ENCODE results near the gene FBXO44.

Gene FBXO44

GRCh38 chr1:11671544-11672286 lies 17.0 kb downstream of the FBXO44 start:
- Mint-ChIP-seq H3K27me3 (no peaks in the 10 kb centered on the region), H3K9me3 (no peaks in the 10 kb centered on the region), H3K36me3 (ENCODE audit: insufficient read depth) (peaks cover 22% of the 10 kb centered on the region), H3K4me3 (no peak overlapping the region), H3K4me1 (peaks cover 4% of the 10 kb centered on the region), H3K27ac (ENCODE audit: low read depth) (no peak overlapping the region)
- ATAC-seq (replicated peaks; ENCODE audit: extremely low read depth, poor library complexity, severe bottlenecking) (no peak), DNase-seq (ENCODE audit: low spot score in 2 of 2) (no peak)

DNA sequence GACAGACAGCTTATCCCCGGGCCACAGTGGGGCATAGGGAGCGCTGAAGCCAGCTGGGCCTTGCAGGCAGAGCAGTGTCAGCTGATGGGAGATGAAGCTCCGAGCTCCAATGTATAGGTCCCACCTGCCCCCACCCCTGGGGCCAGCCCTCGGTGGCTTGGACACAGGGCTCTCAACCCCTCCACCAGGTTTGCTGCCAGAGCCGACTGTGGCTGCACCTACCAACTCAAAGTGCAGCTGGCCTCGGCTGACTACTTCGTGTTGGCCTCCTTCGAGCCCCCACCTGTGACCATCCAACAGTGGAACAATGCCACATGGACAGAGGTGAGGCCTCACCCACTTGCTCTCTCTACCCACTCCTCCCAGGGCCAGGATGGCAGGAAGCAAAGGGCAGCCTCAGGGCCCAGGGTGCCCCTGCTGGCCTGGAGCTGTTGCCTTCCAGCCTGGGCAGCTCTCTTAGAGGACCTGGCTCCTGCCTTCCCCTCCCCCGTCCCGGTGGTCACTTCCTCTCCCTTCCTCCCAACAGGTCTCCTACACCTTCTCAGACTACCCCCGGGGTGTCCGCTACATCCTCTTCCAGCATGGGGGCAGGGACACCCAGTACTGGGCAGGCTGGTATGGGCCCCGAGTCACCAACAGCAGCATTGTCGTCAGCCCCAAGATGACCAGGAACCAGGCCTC lies 18.6 kb downstream of the FBXO44 start:
- H3K27me3 Mint-ChIP-seq = no peaks in the 10 kb centered on the region
- H3K27ac Mint-ChIP-seq (ENCODE audit: low read depth) = peak overlapping the region; percentile 75
- DNase-seq (ENCODE audit: low spot score in 2 of 2) = no peak
- H3K36me3 Mint-ChIP-seq (ENCODE audit: insufficient read depth) = peaks cover 22% of the 10 kb centered on the region
- H3K4me1 Mint-ChIP-seq = peaks cover 4% of the 10 kb centered on the region
- ATAC-seq (replicated peaks; ENCODE audit: extremely low read depth, poor library complexity, severe bottlenecking) = no peak
- H3K4me3 Mint-ChIP-seq = no peak overlapping the region
- H3K9me3 Mint-ChIP-seq = no peaks in the 10 kb centered on the region

DNA sequence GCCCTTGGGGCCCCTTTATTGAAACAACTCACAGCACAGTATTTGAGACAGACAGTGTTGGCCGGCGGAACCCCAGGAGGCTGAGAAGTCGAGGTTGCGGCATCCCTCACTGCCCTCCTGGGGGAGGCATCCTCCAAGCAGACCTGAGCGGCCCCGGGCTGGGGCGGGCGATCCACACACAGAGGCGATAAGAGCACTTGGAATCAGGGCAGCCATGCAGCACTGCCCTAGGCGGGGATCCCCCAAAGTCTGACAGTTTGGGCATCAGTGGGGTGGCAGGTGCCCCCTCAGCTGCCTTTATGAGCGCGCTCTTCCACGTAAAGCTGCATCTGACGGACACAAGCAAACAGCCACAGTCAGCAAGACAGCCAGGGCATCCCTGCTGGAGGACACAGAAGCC lies 19.8 kb downstream of the FBXO44 start:
- Mint-ChIP-seq H3K9me3 (no peaks in the 10 kb centered on the region), H3K36me3 (ENCODE audit: insufficient read depth) (peaks cover 19% of the 10 kb centered on the region), H3K27ac (ENCODE audit: low read depth) (no peak overlapping the region), H3K27me3 (no peaks in the 10 kb centered on the region), H3K4me3 (no peak overlapping the region), H3K4me1 (peaks cover 2% of the 10 kb centered on the region)
- no peak for DNase-seq (ENCODE audit: low spot score in 2 of 2)
- no peak for ATAC-seq (replicated peaks; ENCODE audit: extremely low read depth, poor library complexity, severe bottlenecking)

DNA sequence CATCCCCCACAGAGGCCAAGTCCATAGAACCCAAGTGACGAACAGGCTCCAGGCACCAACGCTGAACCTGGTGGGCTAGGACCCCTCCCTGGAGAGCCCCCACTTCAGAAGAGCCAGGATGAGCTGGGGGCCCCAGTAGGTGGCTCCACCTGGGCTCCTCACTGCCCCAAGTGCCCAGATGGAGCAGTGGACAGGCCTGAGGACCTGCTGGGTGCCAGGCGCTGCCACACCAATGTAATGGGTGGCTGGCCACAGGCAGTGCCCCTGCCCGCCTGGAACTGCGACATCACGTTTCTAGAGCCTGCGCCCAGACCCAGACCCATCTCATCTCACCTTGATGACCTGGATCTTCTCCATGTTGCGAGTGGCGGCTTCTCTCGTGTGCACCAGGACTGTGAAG lies 20.6 kb downstream of the FBXO44 start:
- peaks cover 10% of the 10 kb centered on the region for H3K4me1 Mint-ChIP-seq
- no peaks in the 10 kb centered on the region for H3K27me3 Mint-ChIP-seq
- DNase-seq (ENCODE audit: low spot score in 2 of 2) (no peak), ATAC-seq (replicated peaks; ENCODE audit: extremely low read depth, poor library complexity, severe bottlenecking) (no peak)
- H3K27ac Mint-ChIP-seq (ENCODE audit: low read depth) = no peak overlapping the region
- H3K9me3 Mint-ChIP-seq = no peaks in the 10 kb centered on the region
- no peak overlapping the region for H3K4me3 Mint-ChIP-seq
- H3K36me3 Mint-ChIP-seq (ENCODE audit: insufficient read depth) = peaks cover 16% of the 10 kb centered on the region

DNA sequence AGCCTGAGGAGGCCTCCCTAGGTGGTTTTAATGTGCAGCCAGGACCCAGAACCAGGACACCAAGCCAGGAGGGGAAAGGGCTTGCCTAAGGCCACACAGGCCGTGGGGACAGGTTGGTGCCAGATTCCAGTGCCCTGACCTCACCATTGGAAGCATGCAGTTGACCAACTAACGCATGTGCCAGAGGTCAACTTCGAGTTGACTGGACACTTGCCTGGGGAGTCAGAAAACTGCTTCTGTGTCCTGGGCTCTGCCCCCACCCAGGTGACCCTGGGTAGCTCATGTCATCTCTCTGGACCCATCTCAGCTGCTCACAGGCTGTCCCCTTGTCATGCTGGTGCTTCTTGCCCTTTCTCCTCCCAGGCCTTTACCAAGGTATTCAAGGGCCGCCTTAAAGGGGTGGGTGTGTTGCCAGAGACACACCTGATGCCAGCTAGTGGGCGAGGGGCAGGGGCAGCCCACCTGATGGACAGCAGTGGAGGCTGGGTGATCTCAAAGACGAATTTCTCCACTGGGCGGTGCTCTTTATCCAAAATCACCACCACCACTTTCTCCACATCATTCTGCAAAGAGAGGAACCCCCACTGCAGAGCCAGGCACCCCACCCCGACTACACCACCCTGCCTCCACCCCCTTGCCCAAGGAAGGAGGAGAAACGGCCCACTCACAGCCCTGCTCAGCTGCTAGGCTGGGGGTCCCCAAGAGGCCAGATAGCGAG lies 21.9 kb downstream of the FBXO44 start:
- Mint-ChIP-seq H3K27ac (ENCODE audit: low read depth) (no peak overlapping the region), H3K9me3 (no peaks in the 10 kb centered on the region), H3K4me3 (no peak overlapping the region), H3K36me3 (ENCODE audit: insufficient read depth) (peaks cover 20% of the 10 kb centered on the region), H3K27me3 (no peaks in the 10 kb centered on the region), H3K4me1 (peaks cover 17% of the 10 kb centered on the region)
- no peak for DNase-seq (ENCODE audit: low spot score in 2 of 2)
- no peak for ATAC-seq (replicated peaks; ENCODE audit: extremely low read depth, poor library complexity, severe bottlenecking)

DNA sequence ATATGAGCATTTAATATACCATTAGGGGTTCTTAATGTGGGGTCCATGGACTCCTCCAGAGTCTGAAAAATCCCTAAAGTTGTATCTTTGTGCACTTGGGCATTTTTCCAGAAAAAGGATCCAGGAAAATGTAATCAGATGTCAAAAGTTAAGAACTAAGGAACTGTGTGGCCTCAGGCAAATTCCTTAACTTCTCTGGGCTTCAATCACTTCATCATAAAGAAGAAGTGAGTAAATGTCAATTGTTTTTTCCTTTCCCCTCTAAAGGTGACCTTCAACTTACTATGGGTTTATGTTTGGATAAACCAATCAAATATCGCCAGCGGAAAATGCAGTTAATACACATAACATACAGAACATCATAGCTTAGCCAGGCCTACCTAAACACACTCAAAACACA lies 23.8 kb downstream of the FBXO44 start:
- no peak for DNase-seq (ENCODE audit: low spot score in 2 of 2)
- Mint-ChIP-seq H3K27me3 (no peaks in the 10 kb centered on the region), H3K36me3 (ENCODE audit: insufficient read depth) (peaks cover 15% of the 10 kb centered on the region), H3K4me1 (peaks cover 20% of the 10 kb centered on the region), H3K27ac (ENCODE audit: low read depth) (no peak overlapping the region), H3K9me3 (no peaks in the 10 kb centered on the region), H3K4me3 (no peak overlapping the region)
- ATAC-seq (replicated peaks; ENCODE audit: extremely low read depth, poor library complexity, severe bottlenecking) = no peak

DNA sequence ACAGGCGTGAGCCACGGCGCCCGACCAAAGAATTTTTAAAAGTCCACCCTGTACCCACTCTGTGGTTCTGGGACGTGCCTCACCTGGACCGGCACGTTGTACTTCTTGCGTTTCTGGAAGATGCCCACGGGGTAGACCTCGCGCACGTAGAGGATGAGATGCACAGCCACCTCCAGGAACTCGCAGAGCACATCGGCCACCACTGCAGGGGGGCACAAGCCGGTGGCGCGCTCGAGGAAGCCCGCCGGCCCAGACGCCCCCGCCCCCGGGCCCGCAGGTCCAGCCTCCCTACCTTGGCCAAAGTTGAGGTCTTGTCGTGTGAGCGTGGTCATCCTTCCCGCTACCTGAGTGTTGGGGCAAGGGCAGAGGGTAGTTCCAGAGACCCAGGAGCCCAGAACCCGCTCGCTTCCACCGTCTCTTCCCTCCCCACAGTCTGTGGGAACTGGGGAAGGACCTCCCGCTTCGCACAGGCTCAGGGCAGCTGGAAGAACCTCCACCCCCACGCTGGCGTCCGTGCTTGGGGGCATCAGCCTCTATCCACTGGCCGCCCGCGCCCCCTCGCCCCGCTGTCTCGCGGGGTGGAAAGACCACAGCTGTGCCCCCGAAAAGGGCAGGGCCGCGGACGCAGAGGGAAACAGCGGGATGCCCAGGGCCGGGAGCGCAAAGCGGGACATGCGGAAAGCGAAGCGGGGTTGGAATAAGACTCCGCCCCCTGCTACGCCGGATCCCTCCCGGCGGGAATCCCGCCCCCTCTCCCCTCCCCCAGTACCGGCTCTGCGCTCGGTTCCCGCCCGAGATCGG lies 25.8 kb downstream of the FBXO44 start:
- Mint-ChIP-seq H3K36me3 (ENCODE audit: insufficient read depth) (peaks cover 11% of the 10 kb centered on the region), H3K27me3 (no peaks in the 10 kb centered on the region), H3K4me1 (peaks cover 20% of the 10 kb centered on the region), H3K4me3 (peak overlapping the region; percentile 84), H3K9me3 (no peaks in the 10 kb centered on the region), H3K27ac (ENCODE audit: low read depth) (no peak overlapping the region)
- no peak for DNase-seq (ENCODE audit: low spot score in 2 of 2)
- ATAC-seq (replicated peaks; ENCODE audit: extremely low read depth, poor library complexity, severe bottlenecking) = no peak

GRCh38 chr1:11681071-11681771 lies 26.5 kb downstream of the FBXO44 start, which contains the start of gene MAD2L2:
Gene MAD2L2 (minus strand): TSS chr1:11681148. CDS start chr1:11680601, 547 bp downstream.
- peak; percentile 78 to 80 for DNase-seq (ENCODE audit: low spot score in 2 of 2)

GRCh38 chr1:11682287-11682771 lies 27.7 kb downstream of the FBXO44 start:
- no peak overlapping the region for H3K4me3 Mint-ChIP-seq
- peaks cover 20% of the 10 kb centered on the region for H3K4me1 Mint-ChIP-seq

More at GRCh38 chr1:11681071-11681771, 26.5 kb downstream of the FBXO44 start, which contains the start of gene MAD2L2:
- Mint-ChIP-seq H3K4me3 (peak within 1 kb of the TSS; percentile 84), H3K27me3 (no peaks in the 10 kb centered on the region), H3K36me3 (ENCODE audit: insufficient read depth) (peaks cover 5% of the 10 kb centered on the region), H3K4me1 (peaks cover 20% of the 10 kb centered on the region), H3K27ac (ENCODE audit: low read depth) (peak within 1 kb of the TSS; percentile 59), H3K9me3 (no peaks in the 10 kb centered on the region)
- peak; percentile 94 for ATAC-seq (replicated peaks; ENCODE audit: extremely low read depth, poor library complexity, severe bottlenecking)

GRCh38 chr1:11682799-11683198 lies 28.1 kb downstream of the FBXO44 start:
- DNase-seq (ENCODE audit: low spot score in 2 of 2) (no peak), ATAC-seq (replicated peaks; ENCODE audit: extremely low read depth, poor library complexity, severe bottlenecking) (no peak)
- Mint-ChIP-seq H3K36me3 (ENCODE audit: insufficient read depth) (peaks cover 5% of the 10 kb centered on the region), H3K4me3 (no peak overlapping the region), H3K4me1 (peaks cover 20% of the 10 kb centered on the region), H3K27ac (ENCODE audit: low read depth) (no peak overlapping the region), H3K9me3 (no peaks in the 10 kb centered on the region), H3K27me3 (peaks cover 5% of the 10 kb centered on the region)

More at GRCh38 chr1:11682287-11682771, 27.7 kb downstream of the FBXO44 start:
- Mint-ChIP-seq H3K27ac (ENCODE audit: low read depth) (peak overlapping the region; percentile 59), H3K27me3 (no peaks in the 10 kb centered on the region), H3K9me3 (no peaks in the 10 kb centered on the region), H3K36me3 (ENCODE audit: insufficient read depth) (peaks cover 5% of the 10 kb centered on the region)
- no peak for ATAC-seq (replicated peaks; ENCODE audit: extremely low read depth, poor library complexity, severe bottlenecking)
- no peak for DNase-seq (ENCODE audit: low spot score in 2 of 2)

DNA sequence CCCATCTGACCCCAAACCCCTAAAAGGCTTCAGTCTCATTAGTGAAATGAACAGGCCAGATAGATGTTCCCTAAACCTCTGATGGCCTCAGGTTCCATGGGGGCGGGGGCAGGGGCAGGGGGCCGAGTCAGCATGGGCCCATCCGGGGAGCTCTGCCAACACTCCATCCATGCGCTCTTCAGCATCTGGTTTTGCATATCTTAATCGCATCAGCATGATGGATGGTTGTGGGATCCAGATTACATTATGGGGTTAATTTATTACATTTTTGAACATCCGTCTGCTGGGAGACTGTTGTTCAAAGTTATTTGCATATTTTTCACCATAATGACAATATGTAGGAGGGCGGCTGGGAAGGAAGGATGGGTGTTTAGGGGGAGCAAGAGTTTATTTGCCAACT lies 29.4 kb downstream of the FBXO44 start:
- H3K4me1 Mint-ChIP-seq = peaks cover 20% of the 10 kb centered on the region
- H3K27me3 Mint-ChIP-seq = peaks cover 10% of the 10 kb centered on the region
- no peaks in the 10 kb centered on the region for H3K9me3 Mint-ChIP-seq
- ATAC-seq (replicated peaks; ENCODE audit: extremely low read depth, poor library complexity, severe bottlenecking) (no peak), DNase-seq (ENCODE audit: low spot score in 2 of 2) (no peak)
- no peak overlapping the region for H3K27ac Mint-ChIP-seq (ENCODE audit: low read depth)
- no peak overlapping the region for H3K4me3 Mint-ChIP-seq
- peaks cover 5% of the 10 kb centered on the region for H3K36me3 Mint-ChIP-seq (ENCODE audit: insufficient read depth)
